HG02885 (cell line): ENCODE data around the gene C17orf100.

Experiments
- ATAC-seq: cut with Tn5 transposase; IDR thresholded peaks from one replicate; pipeline ENCODE4 v1.9.1; 2021; ENCODE audit warnings: mild to moderate bottlenecking; ENCODE audit not compliant: unreplicated experiment, poor library complexity

Gene C17orf100

DNA sequence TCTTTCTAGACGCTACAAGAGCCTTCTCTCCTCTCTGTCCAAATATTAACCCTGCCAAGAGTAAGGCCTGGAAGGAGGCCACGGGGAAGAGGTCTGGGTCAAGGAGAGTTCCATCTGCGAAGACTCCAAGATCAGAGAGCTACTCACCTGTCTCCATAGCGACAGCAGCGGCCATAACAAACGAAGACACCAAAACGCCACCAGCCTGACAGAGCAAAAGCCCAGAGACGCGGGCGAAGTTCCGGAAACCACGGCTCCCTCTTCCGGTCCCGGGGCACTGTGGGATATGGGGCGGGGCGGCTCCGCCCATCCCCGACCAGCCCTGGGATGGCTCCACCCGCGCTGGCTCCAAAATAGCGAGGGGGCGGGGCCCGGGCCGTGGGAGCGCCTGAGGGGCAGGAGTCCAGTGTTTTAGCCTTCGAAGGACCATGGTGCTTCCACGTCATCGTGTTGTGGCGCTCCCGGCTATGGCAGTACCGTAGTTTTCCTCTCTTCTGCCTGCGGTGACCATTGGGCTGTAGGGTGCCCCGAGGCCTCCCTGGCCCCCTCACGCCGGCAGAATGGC lies at the start of gene C17orf100, which contains the start of gene MED31:
TSS of gene C17orf100 (plus strand) at position 409 of the 565 bp plus-strand sequence. CDS start at position 561, 152 bp downstream.
TSS of gene MED31 (minus strand) at position 252 of the 565 bp plus-strand sequence. CDS start at position 175, 77 bp downstream.
- ATAC-seq = peak; percentile 94

DNA sequence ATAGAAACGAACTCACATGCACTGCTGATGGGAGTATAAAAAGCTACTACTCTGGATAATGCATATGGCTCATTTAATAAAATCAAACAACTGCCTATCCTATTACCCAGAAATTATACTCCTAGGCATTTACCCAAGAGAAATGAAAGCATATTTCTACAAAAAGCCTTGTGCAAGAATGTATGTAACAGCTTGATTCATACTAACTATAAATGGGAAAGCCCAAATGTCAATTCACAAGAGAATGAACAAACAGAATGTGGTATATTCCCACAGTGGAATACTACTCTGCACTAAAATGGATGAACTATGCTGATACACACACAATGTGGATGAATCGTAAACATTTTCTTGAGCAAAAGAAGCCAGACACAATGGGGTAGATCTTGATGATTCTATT lies 49.4 kb upstream of the C17orf100 start:
- no peak for ATAC-seq

DNA sequence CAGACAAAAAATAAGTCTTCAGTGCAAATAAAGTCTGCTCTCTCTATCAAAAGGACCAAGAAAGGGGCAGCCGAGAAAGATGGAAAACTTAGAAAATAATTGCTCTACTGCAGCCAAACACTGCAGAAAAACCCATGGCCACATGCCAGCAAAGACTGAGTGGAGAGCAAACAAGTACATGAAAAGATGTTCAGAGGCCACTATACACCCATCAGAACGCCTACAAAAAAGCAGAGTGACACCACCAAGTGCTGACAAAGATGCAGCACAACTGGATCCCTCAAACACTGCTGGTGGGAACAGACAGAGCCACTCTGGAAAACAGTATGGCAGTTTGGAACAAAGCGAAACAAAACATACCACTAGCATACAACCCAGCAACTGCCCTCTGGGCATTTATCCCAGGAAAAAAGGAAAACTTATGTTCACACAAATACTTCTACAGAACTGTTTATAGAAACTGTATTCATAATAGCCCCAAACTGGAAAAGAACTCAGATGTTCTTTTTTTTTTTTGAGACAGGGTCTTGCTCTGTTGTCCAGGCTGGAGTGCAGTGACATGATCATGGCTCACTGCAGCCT lies 47.7 kb upstream of the C17orf100 start:
- ATAC-seq = no peak

DNA sequence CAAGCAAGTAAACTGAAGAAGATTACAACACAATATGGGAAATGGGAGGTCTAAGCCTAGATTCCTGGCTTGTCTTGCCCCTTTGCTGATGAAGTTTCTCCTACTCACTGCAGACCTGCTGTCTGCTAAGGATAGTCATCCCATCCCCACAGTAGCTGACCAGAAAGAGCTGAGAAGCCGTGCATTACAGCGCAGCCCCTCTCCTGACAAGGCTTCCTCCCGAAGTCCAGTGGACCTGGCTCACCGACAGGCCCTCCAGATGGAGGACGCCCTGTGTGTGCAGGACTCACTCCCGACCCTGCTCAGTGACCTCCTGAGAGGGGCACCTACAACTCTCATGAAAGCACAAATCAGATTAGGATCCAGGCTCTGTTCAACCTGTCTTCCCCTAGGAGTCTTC lies 46.4 kb upstream of the C17orf100 start:
- ATAC-seq = no peak

DNA sequence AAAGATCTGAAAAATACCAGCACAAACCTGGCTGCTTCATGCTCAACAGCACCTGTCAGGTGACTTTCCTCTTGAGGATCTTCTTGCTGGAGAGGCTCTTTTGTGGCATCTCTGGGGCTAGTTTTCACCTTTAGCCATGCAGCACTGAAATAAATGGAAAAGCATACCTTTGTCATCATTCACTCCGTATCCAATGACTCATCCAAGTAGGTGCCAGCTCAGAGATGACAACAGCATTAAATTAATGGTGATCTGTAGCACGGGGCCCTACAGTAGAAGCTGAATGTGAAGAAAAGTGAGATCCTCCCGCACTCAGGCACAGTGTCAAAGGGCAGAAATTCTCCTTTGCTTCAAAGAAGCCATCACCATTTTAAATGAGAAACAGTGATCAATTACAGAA lies 43.2 kb upstream of the C17orf100 start:
- no peak for ATAC-seq

DNA sequence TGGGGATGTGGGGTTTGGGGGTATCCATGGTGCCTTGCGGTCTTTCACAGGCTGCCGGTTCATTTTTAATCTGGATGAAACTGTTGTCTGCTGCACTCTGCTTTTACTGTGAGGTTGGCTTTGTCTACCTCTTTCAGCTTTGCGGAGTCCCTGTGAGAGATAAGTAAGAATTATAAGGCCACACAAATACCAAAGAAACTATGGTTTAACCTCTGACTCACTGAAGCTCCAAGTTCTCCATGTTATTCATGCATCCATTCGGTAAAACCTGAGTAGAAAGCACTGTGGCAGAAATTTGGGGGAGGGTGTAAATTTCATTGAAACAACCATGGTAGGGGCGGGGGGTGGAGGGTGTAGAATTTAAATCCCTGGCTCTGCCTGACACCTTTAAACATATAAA lies 41.6 kb upstream of the C17orf100 start:
- no peak for ATAC-seq

DNA sequence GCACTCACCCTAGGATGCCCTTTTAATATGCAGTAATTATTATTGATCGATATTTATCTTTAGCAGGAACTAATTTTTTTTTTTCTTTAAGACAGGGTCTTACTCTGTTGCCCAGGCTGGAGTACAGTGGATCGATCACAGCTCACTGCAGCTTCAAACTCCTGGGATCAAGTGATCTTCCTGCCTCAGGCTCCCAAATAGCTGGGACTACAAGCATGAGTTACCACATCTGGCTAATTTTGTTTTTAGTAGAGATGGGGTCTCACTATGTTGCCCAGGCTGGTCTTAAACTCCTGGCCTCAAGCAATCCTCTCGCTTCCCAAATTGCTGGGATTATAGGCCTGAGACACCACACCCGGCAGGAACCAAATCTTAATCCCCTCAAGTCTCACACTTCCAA lies 40.3 kb upstream of the C17orf100 start:
- ATAC-seq = no peak

DNA sequence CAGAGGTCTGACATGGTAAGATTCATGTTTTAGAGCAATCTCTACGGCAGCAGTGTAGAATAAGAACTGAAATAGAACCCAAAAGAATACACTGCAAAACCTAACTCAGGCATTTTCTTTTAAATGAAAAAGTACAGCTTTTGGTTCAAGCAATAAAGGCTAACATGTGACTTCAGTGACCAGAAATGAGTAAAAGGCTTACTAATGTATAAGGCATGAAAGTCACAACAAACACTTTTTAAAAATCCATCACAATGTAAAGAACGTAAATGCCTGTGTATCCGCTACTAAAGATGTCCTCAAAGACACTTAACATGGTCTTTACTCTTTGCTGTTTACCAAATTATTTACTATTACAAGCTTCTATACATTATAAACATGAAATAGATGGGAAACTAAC lies 27.6 kb upstream of the C17orf100 start:
- ATAC-seq = no peak

DNA sequence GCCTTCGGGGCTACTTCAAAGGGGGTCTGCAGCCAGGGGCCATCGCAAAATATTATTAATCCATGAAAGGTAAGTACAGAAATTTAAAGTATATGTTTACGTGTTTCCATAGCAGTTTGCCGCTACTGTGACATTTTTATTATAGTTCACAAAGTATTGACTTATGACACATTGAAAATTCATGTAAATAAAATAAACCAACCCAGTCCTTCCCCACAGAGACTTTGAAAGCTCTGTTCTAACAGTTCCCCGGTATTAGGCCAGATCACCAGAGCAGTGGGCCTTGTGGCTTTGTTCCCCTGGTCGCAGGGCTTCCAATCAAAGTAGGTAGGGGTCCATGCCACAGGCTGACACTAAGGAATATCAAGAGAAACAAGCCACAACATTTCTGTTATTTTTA lies 24.9 kb upstream of the C17orf100 start:
- ATAC-seq = no peak

DNA sequence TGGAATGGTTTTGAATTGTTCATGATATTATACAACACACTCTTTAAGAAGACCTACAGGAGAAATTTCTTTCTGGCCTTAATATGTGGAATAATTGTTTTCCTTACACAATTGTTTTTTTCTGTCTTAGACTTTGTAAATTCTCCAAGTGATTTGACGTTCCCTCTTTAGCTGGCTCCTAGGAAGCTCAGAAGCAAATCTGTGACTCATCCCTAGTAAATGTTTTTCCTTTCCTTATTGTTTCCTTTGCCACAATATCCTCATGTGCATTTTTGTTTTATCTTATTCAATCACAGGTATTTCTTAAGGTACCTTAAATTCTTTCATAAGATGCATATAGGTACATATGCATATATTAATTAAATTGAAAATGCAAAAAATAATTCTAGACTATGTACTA lies 24.5 kb upstream of the C17orf100 start:
- no peak for ATAC-seq

DNA sequence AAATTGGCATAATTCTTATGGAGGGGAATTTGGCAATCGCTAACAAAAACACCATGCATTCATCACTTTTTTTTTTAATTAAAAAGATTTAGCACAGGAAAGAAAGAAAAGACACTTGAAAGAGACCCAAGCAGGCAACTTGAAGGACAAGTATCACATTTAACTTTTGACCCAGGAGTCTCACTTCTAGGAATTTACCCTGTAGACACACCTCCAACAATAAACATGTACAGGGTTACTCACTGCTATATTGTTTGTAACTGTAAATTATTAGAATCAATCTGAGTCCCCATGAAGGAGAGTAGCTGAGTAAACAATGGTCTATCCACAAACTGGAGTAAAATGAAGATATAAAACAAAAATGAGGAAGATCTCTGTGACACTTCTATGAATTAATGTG lies 21.2 kb upstream of the C17orf100 start:
- ATAC-seq = no peak

DNA sequence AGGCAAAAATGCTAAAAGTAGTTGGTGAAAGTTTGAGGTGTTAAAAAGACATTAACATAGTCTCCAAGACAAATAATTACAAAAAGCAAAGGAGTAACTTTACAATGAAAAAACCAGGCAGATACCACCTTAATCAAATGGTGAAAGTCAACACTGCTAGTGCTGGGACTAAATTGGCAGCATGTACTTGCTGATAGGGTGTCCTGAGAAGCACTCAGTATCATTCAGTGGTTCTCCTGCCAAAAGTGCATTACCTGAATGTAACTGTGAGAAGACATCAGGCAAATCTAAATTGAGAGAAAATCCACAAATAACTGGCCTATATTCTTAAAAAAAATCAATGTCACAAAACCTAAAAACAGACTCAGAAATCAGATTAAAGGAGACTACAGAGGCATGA lies 19.0 kb upstream of the C17orf100 start:
- ATAC-seq = no peak

DNA sequence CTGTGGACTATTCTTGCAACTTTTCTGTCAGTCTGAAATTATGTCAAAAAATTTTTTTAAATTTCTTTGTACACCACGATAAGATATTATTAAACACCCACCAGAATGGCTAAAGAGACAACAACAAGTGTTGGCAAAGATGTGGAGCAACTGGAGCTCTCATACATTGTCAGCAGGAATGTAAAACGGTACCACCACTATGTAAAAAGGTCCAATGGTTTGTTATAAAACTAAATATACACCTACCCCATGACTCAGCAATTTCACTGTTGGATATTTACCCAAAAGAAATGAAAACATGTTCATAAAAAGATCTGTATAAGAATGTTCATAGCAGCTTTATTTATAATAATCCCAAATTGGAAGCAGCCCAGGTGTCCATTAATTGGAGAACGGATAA lies 18.3 kb upstream of the C17orf100 start:
- ATAC-seq = no peak

DNA sequence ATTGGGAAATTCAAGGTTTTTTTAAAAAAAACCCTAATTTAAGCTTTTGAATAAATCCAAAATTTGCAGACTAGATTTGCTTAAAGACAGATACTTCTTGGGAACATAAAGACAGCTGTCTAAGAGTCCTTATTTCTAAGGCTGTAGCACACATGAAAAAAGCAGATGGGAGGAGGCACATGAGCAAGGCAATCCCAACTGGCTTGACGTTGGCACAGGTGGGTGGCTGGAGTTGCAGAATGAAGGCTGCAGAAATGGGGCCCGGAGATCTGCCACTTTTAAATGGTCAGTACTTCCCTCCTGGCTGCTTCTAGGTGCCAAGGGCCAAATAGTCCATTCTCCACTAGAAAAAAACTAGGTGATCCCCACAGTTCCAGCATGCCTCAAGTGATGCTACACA lies 15.5 kb upstream of the C17orf100 start:
- no peak for ATAC-seq

DNA sequence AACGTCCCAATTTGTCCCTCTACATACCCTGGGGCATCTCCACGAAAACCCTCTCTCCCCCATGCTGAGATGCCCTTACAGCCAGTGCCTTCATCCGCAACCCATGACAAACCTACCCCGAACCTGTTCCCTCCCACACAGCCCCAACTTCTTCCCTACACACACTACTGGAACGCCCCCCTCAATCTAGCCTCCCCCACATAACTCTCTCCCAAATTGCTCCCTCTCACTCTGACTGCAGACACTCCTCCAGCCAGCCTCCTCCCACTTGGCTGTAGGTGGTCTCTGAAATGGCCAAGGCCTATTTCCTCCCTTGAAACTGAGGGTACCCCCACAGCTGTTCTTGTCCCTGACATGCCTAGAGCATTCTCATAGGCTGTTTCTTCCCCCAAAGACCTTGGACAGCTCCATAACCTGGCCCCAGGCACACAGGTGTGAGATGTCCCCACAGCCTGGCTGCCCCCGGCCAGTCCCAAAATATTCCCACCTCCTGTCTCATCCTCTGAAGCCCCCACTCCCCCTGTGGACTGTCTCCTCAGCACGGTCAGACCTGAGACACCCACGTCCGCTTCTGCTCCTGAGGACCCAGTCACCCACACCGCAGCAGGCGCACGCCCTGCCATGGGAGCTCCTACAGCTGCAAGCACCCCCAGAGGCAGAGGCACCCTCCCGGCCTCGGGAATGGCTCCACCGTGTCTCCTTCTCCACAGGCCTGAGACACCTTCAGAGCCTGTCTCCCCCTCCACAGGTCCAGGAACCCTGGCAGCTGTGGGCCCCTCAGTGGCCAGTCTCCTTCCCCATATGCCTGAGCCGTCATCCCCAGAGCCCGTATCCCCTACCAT lies 14.7 kb upstream of the C17orf100 start:
- no peak for ATAC-seq

DNA sequence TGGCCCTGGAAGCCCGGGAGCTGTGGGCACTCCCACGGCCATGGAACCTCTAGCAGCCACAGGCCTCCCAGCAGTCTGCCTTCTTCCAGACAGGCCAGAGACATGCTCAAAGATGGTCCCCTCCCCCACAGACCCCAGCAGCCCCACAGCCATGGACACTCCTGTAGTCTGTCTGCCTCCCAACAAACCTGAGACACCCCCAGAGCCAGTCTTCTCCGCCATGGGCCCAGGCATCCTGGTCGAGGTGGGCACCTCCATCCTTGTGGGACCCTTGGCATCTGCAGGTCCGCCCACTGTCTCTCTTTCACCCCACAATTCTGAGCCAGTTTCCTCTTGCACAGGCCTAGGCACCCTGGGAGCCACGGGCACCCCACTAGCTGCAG lies 14.1 kb upstream of the C17orf100 start:
- no peak for ATAC-seq

DNA sequence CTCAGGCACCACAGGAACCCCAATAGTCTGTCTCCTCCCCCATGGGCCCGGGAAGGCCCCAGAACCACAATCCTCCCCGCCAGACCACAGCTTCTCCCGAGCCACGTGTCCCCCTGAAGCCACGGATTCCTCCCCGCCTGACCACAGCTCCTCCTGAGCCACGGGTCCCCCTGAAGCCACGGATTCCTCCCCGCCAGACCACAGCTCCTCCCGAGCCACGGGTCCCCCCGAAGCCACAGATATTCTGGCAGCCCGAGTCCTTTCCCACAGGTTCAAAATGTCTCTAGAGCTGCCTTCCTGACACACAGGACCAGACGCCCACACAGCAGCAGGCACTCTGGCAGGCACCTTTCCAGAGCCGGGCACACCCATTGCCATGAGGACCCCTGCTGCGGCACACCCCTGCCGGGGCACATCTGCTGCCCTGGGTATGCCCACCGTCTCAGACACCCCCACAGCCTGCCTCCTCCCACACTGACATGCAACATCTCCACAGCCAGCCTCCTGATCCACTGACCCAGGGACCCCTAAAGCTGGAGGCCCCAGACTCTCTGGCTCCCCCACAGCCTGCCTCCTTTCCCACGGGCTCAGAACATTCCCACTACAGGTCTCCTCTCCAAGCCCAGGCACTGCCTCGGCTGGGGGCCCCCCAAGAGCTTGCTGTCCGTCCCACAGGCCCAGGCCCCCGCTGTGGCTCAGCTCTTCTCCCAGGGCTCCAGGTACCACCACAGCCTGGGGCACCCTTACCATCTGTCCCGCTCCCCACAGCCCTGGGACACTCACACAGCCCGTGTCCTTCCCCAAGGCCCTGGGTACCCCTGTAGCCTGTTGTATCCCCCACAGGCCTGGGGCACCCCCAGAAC lies 13.3 kb upstream of the C17orf100 start:
- no peak for ATAC-seq

DNA sequence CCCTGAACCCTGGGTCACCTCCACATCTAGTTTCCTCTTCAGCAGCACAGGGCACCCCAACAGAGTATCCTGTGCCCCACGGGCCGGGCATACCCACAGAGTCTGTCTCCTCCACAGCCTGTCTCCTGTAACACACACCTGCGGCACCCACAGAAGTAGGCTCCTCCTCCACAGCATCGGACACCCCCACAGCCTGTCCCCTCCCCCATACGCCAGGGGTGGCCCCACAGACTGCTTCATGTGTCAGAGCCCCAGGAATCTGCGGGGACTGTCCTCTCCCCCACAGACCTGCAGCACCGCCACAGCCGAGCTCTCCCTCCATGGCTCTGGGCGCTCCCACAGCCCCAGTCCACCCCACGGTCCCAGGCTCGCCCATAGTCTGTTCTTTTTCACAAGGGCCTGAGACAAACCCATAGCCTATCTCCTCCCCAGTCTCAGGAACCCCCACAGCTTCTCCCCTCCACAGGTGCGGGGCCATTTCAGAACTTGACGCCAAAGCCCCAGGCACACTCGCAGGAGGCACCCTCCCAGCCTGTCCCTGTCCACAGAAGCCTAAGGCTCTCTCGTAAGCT lies 12.5 kb upstream of the C17orf100 start:
- no peak for ATAC-seq

DNA sequence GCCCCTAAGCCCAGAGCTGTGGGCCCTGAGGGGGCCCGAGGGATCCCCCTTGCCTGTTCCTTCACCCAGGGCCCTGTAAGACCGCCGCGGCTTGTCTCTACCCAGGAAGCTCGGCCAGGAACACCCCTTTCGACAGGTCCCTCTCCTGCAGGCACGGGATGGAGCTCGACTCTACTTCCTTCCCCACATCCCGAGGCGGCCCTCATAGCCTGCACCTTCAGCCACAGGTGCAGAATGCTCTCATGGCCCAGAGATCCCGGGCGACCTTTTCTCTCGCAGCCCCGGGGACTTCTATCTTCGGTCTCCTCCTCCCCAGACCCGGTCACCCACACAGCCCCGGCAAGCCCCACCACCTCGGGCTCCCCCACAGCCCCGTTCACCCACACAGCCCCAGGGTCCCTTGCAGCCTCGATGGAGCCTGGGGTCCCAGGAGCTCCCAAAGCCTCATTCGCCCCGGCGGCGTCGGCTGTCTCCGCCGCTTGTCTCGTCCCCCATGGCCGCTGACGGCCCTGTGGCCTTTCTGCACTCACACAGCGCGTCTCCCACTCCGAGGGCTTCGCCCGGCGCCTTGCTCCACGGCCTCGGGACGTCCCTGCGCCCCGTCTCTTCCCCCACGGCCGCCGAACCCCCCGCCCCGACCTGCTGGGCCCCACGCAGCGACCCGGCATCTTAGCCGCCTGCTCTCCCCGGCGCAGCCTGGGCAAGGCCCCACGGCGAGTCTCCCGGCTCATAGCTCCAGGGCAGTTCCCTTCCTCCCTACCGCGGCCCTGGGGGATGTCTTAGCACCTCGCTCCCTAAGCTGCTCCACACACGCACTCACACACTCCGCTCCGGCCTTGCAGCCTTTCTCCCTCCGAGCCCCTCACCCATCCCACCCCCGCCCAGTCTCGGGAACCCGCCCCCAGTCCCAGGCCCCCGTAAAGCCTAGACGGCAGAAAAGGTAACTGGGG lies 11.7 kb upstream of the C17orf100 start:
- ATAC-seq = peak; percentile 7
